Activated CD8-positive, alpha-beta T cell treated with anti-CD3 and anti-CD28 coated beads for 36 hours (primary cell): ENCODE data around the gene GSAP. TPM values are rescaled to one million over a fixed set of nuclear protein-coding genes. Genes with fewer than 3 reads are reported as not detected.
A peak's percentile ranks its signal among the peaks of the same experiment; 100 is the strongest.

Experiments used
- ATAC-seq: fragments of 200-7000 bp; cut with Tn5 transposase; one replicate; pipeline ENCODE4 v1.10.0; 2021; ENCODE audit warnings: mild to moderate bottlenecking, moderate library complexity
- CTCF ChIA-PET: fragments of 350-600 bp; sonication (Branson Sonifier 250); formaldehyde crosslinking; loops from one replicate; lab custom pipeline; 2021; ENCODE audit warnings: antibody characterized with exemption; lab: Charles Lee
- POLR2A ChIA-PET: fragments of 350-600 bp; sonication (Branson Sonifier 250); formaldehyde crosslinking; loops from one replicate; lab custom pipeline; 2021; ENCODE audit warnings: antibody characterized with exemption; lab: Charles Lee
- DNase-seq: peaks from one replicate; pipeline ENCODE4 v3.0.0-alpha.2; 2020
- H3K27ac Mint-ChIP-seq: one replicate; pipeline ENCODE4 v1.8.0; 2021; ENCODE audit warnings: mild to moderate bottlenecking, mixed read lengths
- H3K27me3 Mint-ChIP-seq: one replicate; pipeline ENCODE4 v1.8.0; 2021; ENCODE audit warnings: mixed read lengths
- H3K36me3 Mint-ChIP-seq: one replicate; pipeline ENCODE4 v1.8.0; 2021; ENCODE audit warnings: low read depth, mixed read lengths
- H3K4me1 Mint-ChIP-seq: one replicate; pipeline ENCODE4 v1.8.0; 2021; ENCODE audit warnings: low read depth, mixed read lengths
- H3K4me3 Mint-ChIP-seq: one replicate; pipeline ENCODE4 v1.8.0; 2021; ENCODE audit warnings: mild to moderate bottlenecking, moderate library complexity, mixed read lengths
- H3K9me3 Mint-ChIP-seq: one replicate; pipeline ENCODE4 v1.8.0; 2021; ENCODE audit warnings: mixed read lengths
- CTCF ChIP-seq: fragments of 200-600 bp; IDR thresholded peaks from one replicate; pipeline ENCODE4 v1.8.0; 2022; ENCODE audit warnings: antibody characterized with exemption, mild to moderate bottlenecking
- intact Hi-C: fragments of 100-400 bp; cut with micrococcal nuclease; formaldehyde crosslinking; loops from one replicate; pipeline ENCODE4 v1.10.0; 2022
- total RNA-seq, 2 experiments: library from RNA; stranded (reverse); gene quantifications; one replicate each; pipeline ENCODE4 v1.2.3, GENCODE V29; 2021

Gene GSAP
- total RNA-seq, 2 experiments from 2014 or later: 1.9 to 3.0 TPM

- Mint-ChIP-seq H3K4me3 (no peak overlapping the region), H3K4me1 (peaks cover 8% of the 10 kb centered on the region), H3K36me3 (peaks cover 19% of the 10 kb centered on the region), H3K27me3 (no peaks in the 10 kb centered on the region), H3K27ac (no peak overlapping the region), H3K9me3 (peaks cover 13% of the 10 kb centered on the region)
- ChIA-PET POLR2A (no interaction called here), CTCF (no interaction called here)
- no peak for ATAC-seq
- DNase-seq: no peak
- TF ChIP-seq CTCF: no peak
- intact Hi-C loops: no loop called here
Measured at GRCh38 chr7:77306231-77307067, 109.7 kb downstream of the GSAP start.

GRCh38 chr7:77295549-77295948 is 120.6 kb downstream of the GSAP start:
- Mint-ChIP-seq H3K27me3 (no peaks in the 10 kb centered on the region), H3K27ac (no peak overlapping the region), H3K9me3 (peaks cover 11% of the 10 kb centered on the region), H3K4me1 (no peaks in the 10 kb centered on the region), H3K4me3 (no peak overlapping the region), H3K36me3 (peaks cover 17% of the 10 kb centered on the region)
- CTCF ChIA-PET: no interaction called here
- DNase-seq (no peak), ATAC-seq (no peak)
- TF ChIP-seq CTCF: no peak
- POLR2A ChIA-PET: no interaction called here
- intact Hi-C loops: no loop called here

- no peak for DNase-seq
- Mint-ChIP-seq H3K9me3 (peaks cover 11% of the 10 kb centered on the region), H3K36me3 (peaks cover 15% of the 10 kb centered on the region), H3K4me3 (no peak overlapping the region), H3K4me1 (no peaks in the 10 kb centered on the region), H3K27ac (no peak overlapping the region), H3K27me3 (no peaks in the 10 kb centered on the region)
- ChIA-PET POLR2A (no interaction called here), CTCF (no interaction called here)
- peak; percentile 49 for ATAC-seq
- peak; percentile 9 for TF ChIP-seq CTCF
- intact Hi-C loops: no loop called here
Measured at GRCh38 chr7:77293046-77293445, 123.1 kb downstream of the GSAP start.

- Mint-ChIP-seq H3K4me1 (no peaks in the 10 kb centered on the region), H3K27ac (no peak overlapping the region), H3K9me3 (no peaks in the 10 kb centered on the region), H3K27me3 (no peaks in the 10 kb centered on the region), H3K4me3 (no peak overlapping the region), H3K36me3 (peaks cover 15% of the 10 kb centered on the region)
- CTCF ChIA-PET: no interaction called here
- POLR2A ChIA-PET: no interaction called here
- ATAC-seq: no peak
- intact Hi-C loops: no loop called here
- TF ChIP-seq CTCF: no peak
- no peak for DNase-seq
Measured at GRCh38 chr7:77290425-77290824, 125.7 kb downstream of the GSAP start.

- TF ChIP-seq CTCF: no peak
Measured at GRCh38 chr7:77289387-77289786, 126.8 kb downstream of the GSAP start.

More at GRCh38 chr7:77289387-77289786, 126.8 kb downstream of the GSAP start:
- ChIA-PET CTCF (no interaction called here), POLR2A (no interaction called here)
- intact Hi-C loops: no loop called here
- Mint-ChIP-seq H3K27ac (no peak overlapping the region), H3K9me3 (no peaks in the 10 kb centered on the region), H3K27me3 (no peaks in the 10 kb centered on the region), H3K4me3 (no peak overlapping the region), H3K4me1 (no peaks in the 10 kb centered on the region), H3K36me3 (peaks cover 15% of the 10 kb centered on the region)
- ATAC-seq (no peak), DNase-seq (no peak)
